ENCODE data around the gene RHOT2.
"Not testable (repeated sequence)": the region's sequence is repeated elsewhere in the genome, so short reads cannot be mapped to it uniquely, and the experiment has no call there.

RHOT2 gene

DNA sequence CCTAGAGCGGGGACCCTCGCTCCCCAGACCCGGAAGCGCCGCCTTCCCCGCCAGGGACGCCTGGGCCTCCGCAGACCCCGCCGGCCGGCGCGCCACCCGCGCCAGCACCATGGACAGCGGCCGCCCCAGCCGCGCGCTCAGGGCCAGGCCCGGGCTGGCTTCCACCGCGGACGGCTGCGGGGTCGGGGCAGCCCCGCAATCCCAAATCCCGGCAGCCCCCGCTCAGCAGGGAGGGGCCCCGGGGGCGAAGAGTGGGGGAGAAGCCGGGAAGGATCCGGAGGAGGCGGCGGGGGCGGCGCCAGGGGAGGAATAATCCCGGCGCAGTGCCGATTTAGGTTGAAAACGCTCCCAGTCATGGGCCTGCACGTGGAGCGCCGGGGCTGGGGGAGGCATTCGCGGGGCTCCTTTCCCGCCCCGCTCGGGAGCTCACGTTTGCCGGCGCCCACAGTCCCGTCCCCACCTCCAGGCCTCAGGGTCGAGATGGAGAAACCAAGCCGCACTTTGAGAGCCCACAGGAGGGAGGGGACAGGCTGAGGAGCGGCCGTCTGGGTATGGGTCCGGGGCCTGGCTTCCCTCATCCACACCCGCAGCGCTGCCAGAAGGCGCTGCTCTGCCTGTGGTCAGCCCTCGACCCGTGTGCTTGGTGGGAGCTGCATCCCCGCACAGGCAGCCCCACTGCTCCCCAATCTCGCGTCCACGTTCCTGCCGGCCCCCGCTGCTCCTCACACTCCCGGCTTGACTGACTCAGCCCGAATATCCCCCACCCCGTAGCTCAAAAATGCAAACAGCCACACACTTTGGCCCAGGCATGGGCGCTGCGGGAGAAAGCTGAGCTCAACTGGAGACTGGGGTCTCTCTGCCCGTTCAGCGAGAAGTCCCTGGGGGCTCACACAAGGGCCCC lies 33.0 kb downstream of the RHOT2 start:
- DNase-seq (ENCODE audit: low read depth) = no peak

GRCh38 chr16:702341-702740 lies 34.4 kb downstream of the RHOT2 start:
- DNase-seq (ENCODE audit: low read depth) = no peak

- DNase-seq (ENCODE audit: low read depth) = no peak
Measured at GRCh38 chr16:703406-703805, 35.5 kb downstream of the RHOT2 start.

DNA sequence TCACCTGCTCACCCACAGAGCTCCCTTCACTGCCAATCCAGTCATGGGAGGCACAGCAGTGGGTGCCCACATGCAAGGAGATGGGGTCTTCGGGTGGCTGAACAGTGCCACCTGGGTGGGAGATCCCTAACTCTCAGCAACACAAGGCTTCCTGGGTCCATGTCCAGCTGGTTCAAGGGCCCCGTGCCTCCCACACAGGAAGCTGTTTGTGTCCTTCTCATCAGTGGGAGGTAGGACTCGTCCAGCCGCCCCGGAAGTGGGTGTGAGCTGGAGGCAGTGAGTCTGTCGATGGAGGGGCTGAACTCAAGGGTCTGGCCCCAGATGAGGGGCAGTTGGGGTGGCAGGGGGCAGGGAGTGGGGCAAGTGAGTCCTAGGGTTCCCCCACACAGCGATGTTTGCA lies 36.1 kb downstream of the RHOT2 start:
- no peak for DNase-seq (ENCODE audit: low read depth)

GRCh38 chr16:704552-705380 lies 36.8 kb downstream of the RHOT2 start:
- DNase-seq (ENCODE audit: low read depth) = no peak

- DNase-seq (ENCODE audit: low read depth) = no peak
Measured at GRCh38 chr16:705431-706188, 37.7 kb downstream of the RHOT2 start, which contains the start of gene FBXL16. FBXL16 (minus strand) TSS chr16:705801; CDS start chr16:697405, 8,396 bp downstream.

DNA sequence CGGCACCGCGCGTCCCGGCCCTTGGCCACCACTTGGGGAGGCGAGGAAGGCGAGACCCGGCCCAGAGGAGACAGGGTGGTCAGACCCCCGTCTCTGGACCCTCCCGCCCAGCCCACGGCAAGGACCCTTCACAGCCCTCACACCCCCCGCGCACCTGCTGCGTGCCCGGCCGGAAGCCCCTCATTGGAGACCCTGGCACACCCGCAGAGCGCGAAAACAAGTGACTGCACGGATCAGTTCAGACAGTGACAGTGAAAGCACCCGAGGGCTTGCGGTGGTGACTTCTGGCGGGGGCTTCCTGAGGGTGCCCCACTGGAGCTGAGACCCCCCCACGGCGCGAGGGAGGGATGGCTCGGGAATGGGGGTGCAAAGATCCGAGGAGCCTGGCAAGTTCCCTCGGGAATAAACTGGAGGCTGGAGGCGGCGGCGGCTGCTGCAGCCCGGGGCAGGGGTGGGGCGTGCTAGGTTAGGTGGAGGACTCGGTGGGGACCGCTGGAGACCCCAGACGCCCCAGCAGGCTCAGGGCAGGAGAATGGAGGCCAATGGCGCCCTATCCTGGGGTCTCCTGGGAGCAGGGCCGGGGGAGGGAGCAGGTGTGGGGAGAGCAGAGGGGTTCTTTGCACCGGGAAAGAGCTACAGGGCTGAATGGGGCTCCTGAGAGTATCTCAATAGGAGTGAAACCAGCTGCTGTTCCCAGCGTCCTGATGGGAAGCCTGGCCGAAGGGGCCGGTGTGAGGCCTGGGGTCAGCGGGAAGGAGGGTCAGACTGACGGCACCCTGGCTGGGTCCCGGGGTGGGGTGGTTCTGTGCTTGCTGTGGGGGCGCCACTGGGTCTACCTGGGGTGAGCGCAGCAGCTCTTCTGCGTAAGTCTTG lies 38.5 kb downstream of the RHOT2 start:
- DNase-seq (ENCODE audit: low read depth) = no peak

DNA sequence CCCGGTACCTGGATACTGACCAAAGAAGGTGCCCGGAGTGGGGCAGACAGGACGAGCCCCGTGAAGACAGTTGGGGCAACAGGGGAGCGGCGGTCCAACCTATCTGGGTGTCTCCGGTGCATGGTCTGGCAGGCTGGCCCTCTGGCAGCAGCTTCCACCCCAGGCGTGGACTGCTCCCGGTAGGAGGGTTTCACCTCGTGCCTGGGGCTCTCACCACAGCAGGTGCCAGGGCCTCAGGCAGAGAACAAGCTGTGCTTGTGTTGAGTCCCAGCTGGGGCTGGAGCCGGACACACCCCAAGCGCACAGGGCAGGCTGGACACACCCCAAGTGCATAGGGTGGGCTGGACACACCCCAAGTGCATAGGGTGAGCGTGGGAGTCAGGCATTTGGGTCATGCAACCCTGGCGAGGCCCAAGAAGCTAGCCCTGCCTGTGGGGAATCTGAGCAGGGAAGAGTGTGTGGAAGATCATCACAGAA lies 39.2 kb downstream of the RHOT2 start:
- DNase-seq (ENCODE audit: low read depth) = no peak

GRCh38 chr16:708019-708418 lies 40.1 kb downstream of the RHOT2 start:
- DNase-seq (ENCODE audit: low read depth) = no peak

- no peak for DNase-seq (ENCODE audit: low read depth)
Measured at GRCh38 chr16:708959-709358, 41.0 kb downstream of the RHOT2 start.

DNA sequence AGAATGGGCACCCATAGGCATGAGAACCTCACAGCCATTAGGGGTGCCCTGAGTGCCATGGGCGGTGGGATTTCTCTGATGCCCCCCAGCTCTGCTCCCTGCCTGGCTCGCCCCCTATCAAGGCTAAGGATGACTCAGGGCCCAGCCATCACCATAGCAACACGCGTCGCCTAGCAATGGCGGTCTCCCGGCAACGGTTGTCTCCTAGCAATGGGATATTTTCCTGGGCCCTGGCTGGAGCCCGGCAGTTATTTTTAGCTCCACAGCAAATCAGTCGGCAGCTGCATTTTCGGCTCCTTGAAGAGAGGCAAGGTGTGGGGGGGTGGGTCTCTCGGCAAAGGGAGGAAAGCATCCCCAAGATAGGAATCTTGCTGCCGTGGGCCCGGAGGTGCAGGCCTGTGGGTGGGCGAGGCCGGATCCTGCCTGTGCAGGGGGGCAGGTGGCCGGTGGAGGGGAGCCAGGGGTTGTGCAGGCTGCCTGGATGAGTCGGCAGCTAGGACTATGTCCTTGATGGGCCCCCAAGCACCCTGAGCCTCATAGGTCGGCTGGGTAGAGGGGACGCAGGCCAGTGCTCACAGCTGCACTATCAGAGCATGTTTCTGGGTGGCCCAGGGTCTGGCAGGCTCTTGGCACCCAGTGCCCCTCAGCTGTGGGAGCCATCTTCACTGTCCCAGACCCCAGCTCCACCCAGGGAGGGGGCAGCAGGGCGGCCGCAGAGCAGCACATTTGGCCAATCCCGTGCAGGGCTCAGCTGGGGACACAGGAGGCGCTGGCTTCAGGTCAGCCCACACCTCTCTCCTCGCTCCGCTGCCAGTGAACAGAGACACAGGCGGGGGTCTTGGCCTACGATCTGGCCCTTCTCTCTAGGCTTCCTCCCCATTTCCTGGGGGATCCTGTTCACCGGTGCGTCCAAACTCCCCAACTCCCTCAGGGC lies 41.9 kb downstream of the RHOT2 start:
- DNase-seq (ENCODE audit: low read depth) = no peak

- no peak for DNase-seq (ENCODE audit: low read depth)
Measured at GRCh38 chr16:710500-711075, 42.7 kb downstream of the RHOT2 start.

GRCh38 chr16:711084-711483 lies 43.2 kb downstream of the RHOT2 start:
- no peak for DNase-seq (ENCODE audit: low read depth)

DNA sequence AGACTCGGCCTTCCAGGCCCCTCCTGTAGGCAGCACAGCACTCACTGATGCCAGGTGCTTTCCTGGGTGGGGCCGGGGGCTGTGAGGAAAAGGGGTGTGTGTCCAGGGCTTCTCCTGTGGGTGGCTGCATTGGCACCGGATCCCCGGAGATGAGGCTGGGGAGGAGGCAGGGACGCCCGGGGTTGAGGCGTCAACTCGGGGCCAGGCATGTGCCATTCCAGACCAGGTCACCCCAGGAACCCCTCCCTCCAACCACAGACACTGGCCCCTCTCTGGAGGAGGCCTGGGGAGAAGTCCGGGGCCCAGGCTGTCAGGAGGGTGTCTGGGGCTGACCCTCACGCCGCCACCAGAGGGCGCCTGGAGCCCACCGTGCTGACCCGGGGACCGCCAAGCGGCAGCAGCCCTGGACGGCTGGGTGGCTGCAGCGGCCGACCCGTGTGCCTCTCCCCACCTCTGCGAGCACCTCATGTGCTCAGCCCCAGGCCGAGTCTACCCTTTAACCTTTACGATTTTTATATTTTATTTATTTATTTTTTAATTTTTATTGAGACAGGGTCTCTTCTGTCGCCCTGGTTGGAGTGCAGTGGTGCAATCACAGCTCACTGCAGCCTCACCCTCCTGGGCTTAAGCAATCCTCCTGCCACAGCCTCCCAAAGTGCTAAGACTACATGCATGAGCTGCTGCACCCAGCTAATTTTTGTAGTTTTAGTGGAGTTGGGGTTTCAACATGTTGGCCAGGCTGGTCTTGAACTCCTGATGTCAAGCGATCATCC lies 43.8 kb downstream of the RHOT2 start:
- peak; percentile 67 for DNase-seq (ENCODE audit: low read depth)

DNA sequence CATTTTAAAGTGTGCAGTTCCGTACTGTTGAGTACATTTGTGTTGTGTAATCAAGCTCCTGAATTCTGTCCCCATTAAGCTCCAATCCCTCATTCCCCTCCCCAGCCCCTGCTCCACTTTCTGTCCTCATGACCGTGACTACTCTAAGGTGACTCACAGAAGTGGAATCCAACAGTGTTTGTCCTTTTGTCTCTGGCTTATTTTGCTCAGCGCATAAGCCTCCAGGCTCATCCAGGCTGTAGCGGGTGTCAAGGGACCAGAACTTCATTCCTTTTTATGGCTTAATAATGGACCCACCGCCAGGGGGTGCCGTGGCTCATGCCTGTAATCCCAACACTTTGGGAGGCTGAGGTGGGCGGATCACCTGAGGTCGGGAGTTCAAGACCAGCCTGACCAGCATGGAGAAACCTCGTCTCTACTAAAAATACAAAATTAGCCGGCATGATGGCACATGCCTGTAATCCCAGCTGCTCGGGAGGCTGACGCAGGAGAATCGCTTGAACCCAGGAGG lies 44.9 kb downstream of the RHOT2 start:
- DNase-seq (ENCODE audit: low read depth) = not testable (repeated sequence)

DNA sequence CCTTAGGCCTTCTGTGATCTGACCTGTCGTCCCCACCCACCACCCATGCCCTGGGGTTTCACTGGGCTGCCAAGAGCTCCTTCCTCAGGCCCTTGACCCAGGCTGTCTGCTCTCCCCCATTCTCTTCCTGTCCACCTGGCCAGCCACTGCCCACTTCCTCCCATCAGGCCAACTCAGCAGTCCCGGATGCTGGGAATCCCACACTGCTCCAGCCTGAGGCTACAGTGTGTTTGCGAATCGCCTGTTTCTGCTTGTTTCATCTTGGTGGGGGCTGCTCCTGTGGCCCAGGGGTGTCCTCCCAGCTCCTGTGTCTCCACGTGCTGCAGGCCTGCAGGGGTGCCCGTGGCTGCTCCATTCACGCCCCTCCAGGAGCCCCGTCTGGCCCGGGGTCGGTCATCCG lies 46.1 kb downstream of the RHOT2 start:
- DNase-seq (ENCODE audit: low read depth) = no peak

DNA sequence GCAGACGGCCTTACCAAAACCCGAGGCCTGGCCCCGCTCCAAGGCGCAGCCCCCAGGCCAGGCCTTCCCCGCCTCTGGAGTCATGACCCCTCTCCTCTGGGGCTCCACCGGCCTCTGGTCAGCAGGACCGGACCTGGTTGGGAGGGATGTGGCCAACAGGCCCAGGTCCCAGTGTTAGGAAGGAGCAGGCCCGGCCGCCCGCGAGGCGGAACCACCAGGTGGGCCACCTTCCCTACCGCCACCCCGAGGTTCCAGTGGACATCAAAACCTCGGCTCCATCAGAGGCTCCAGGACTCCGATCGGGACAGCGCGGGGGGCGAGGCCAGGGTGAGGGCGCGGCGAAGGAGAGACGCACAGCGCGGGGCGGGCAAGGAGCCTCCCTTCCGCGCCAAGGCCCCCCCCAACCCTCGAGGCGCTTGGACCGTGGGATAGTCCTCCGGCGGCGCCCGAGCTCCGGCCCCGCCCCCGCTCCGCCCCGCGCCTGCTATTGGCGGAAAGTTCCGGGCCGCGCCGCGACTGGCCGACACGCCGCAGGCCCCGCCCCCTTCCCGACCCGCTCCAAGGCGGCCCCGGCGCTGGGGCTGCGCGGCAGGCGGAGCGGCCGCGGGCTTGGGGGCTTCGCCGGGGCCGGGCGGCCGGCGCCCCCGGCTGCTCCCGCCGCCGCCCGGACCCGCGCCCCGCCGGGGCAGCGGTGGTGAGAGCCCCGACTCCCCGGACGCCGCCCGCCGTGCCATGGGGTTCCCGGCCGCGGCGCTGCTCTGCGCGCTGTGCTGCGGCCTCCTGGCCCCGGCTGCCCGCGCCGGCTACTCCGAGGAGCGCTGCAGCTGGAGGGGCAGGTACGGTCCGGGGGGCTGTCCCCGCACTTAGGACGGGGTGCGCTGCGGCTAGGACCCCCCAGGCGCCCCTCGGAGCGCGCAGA lies 46.9 kb downstream of the RHOT2 start, which contains the start of gene METRN:
Gene METRN (plus strand): TSS at position 561 of the 919 bp plus-strand sequence. CDS start 172 bp downstream, at position 733.
- DNase-seq (ENCODE audit: low read depth) = peak; percentile 82
